ENCODE data around the gene STK24.

STK24 gene

GRCh38 chr13:98532254-98532653 is 44.7 kb downstream of the STK24 start:
- TF ChIP-seq CTCF (conservative IDR thresholded peaks at IDR 0.05; ENCODE audit: low read depth, low read length) = no peak
- no peak overlapping the region for H3K4me3 ChIP-seq (ENCODE audit: low read depth, low read length)
- no peak for DNase-seq (ENCODE audit: low read depth)

GRCh38 chr13:98530217-98530616 is 46.7 kb downstream of the STK24 start:
- H3K4me3 ChIP-seq (ENCODE audit: low read depth, low read length) = no peak overlapping the region
- DNase-seq (ENCODE audit: low read depth) = no peak
- no peak for TF ChIP-seq CTCF (conservative IDR thresholded peaks at IDR 0.05; ENCODE audit: low read depth, low read length)

- no peak overlapping the region for H3K4me3 ChIP-seq (ENCODE audit: low read depth, low read length)
- no peak for DNase-seq (ENCODE audit: low read depth)
- TF ChIP-seq CTCF (conservative IDR thresholded peaks at IDR 0.05; ENCODE audit: low read depth, low read length) = no peak
Measured at GRCh38 chr13:98529171-98529570, 47.7 kb downstream of the STK24 start.

- DNase-seq (ENCODE audit: low read depth) = no peak
- H3K4me3 ChIP-seq (ENCODE audit: low read depth, low read length) = no peak overlapping the region
- no peak for TF ChIP-seq CTCF (conservative IDR thresholded peaks at IDR 0.05; ENCODE audit: low read depth, low read length)
Measured at GRCh38 chr13:98528663-98529064, 48.2 kb downstream of the STK24 start.

- no peak for DNase-seq (ENCODE audit: low read depth)
- H3K4me3 ChIP-seq (ENCODE audit: low read depth, low read length) = no peak overlapping the region
- TF ChIP-seq CTCF (conservative IDR thresholded peaks at IDR 0.05; ENCODE audit: low read depth, low read length) = no peak
Measured at GRCh38 chr13:98527526-98527925, 49.4 kb downstream of the STK24 start.

- peak; percentile 71 for DNase-seq (ENCODE audit: low read depth)
- TF ChIP-seq CTCF (conservative IDR thresholded peaks at IDR 0.05; ENCODE audit: low read depth, low read length) = no peak
Measured at GRCh38 chr13:98526182-98526512, 50.8 kb downstream of the STK24 start.

GRCh38 chr13:98525456-98526181 is 51.3 kb downstream of the STK24 start:
- no peak overlapping the region for H3K4me3 ChIP-seq (ENCODE audit: low read depth, low read length)
- DNase-seq (ENCODE audit: low read depth) = no peak
- TF ChIP-seq CTCF (conservative IDR thresholded peaks at IDR 0.05; ENCODE audit: low read depth, low read length) = no peak

More at GRCh38 chr13:98526182-98526512, 50.8 kb downstream of the STK24 start:
- H3K4me3 ChIP-seq (ENCODE audit: low read depth, low read length) = no peak overlapping the region

Data from choroid plexus epithelial cell (primary cell).